GM18511 (cell line): ENCODE measurements around the gene CD276.

Experiments used
- ATAC-seq: cut with Tn5 transposase; IDR thresholded peaks from one replicate; pipeline ENCODE4 v1.9.1; 2021; ENCODE audit warnings: mild to moderate bottlenecking, moderate library complexity; ENCODE audit not compliant: unreplicated experiment

The CD276 gene

GRCh38 chr15:73763931-73764330 lies 79.7 kb downstream of the CD276 start:
- no peak for ATAC-seq
